ENCODE measurements around the gene ZNF500. TPM values are rescaled to one million over a fixed set of nuclear protein-coding genes. Genes with fewer than 3 reads are reported as not detected.

Gene ZNF500
- total RNA-seq, 2 donors from 2014 or later: 29.2 to 33.8 TPM

GRCh38 chr16:4749700-4750257 is 17.2 kb downstream of the ZNF500 start:
- no peak for TF ChIP-seq CTCF (IDR thresholded peaks at IDR 0.05)
- TF ChIP-seq POLR2AphosphoS5 (IDR thresholded peaks at IDR 0.05): no peak
- no peak for TF ChIP-seq POLR2A (IDR thresholded peaks at IDR 0.05)
- Histone ChIP-seq H3K36me3 (peaks cover 10 to 20% of the 10 kb centered on the region in 2 donors), H3K4me3 (no peak overlapping the region), H3K4me1 (replicated peaks) (no peaks in the 10 kb centered on the region), H3K9me3 (no peaks in the 10 kb centered on the region), H3K27ac (no peak overlapping the region), H3K27me3 (replicated peaks; ENCODE audit: insufficient read depth) (no peaks in the 10 kb centered on the region)
- 85% methylated on average over 10 of the region's 10 CpGs for WGBS
- no peak for DNase-seq (ENCODE audit: low spot score)
- intact Hi-C loops (cut with DNase I): no loop called here

DNA sequence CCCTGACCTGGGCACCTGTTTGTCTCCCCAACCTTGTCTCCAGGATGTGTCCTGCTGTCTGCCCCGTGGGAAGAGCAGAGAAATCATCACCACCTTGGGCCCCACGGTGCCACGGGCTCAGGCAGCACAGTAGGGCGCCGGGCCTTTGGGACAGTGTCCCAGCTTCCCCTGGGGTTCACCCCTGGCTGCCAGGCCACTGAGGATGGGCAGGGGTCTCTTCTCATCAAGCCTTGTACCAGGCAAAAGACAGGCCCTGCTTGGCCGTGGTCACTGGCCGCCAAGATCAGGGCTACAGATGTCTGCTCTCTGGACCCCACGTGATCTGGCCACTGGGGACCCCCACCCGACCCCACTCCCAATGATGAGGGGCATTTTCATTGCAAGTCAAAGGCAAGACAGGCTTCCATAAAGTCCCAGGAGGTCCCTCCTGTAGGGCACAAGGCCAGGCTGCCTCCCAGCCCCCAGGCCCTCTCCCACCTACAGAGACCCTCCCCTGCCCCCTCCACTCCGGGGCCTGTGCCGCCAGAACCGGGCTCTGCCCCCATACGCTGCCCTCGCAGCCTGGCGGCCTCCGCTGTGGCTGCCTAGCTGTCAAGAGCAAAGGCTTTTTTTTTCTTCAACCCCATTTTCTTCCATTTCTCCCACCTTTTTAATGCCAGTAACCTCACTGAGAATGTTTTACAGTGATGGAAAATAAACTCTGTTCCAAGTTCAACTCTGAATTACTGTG is 18.1 kb downstream of the ZNF500 start:
- no peaks in the 10 kb centered on the region for H3K9me3 ChIP-seq
- H3K27me3 ChIP-seq (replicated peaks; ENCODE audit: insufficient read depth): no peaks in the 10 kb centered on the region
- peaks cover 10 to 20% of the 10 kb centered on the region in 2 donors for H3K36me3 ChIP-seq
- H3K4me3 ChIP-seq: no peak overlapping the region
- H3K4me1 ChIP-seq (replicated peaks): no peaks in the 10 kb centered on the region
- no peak overlapping the region for H3K27ac ChIP-seq
- intact Hi-C loops (cut with DNase I): no loop called here
- 92% methylated on average over 16 of the region's 16 CpGs for WGBS
- DNase-seq (ENCODE audit: low spot score): no peak
- TF ChIP-seq CTCF (IDR thresholded peaks at IDR 0.05) (no peak), POLR2AphosphoS5 (IDR thresholded peaks at IDR 0.05) (no peak), POLR2A (IDR thresholded peaks at IDR 0.05) (no peak)

DNA sequence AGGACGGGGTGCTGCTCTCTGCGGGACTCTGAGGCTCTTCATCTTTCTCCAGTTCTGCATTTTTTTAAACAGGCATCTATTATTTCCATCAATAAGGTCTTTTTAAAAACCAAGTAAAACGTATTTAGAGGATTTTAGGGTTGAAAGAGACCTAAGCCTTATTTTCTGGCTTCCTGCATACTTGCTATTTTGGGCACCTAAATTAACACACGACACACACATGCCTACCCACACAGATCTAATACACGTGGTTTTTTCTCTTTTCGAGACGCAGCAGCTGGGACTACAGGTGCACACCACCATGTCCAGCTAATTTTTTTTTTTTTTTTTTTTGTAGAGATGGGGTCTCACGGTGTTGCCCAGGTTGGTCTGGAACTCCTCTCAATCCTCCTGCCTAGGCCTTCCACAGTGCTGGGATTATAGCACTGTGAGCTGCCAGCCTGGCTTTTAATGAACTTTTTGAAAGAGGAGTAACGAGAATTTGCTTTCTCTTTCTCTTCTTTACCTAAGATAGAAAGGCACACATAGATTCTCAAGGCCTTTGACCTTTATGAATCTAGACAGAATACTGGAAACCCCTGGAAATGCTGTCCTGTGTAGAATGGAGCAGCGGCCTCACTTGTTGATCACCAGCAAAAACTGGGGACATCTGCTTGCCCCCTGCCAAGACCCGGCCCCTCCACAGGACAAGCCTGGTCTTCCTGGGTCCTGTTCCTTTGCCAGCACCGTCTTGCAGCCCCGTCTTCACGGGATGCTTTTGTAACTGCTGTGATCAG is 18.9 kb downstream of the ZNF500 start:
- H3K27ac ChIP-seq: no peak overlapping the region
- 74% methylated on average over 14 of the region's 14 CpGs for WGBS
- H3K27me3 ChIP-seq (replicated peaks; ENCODE audit: insufficient read depth): no peaks in the 10 kb centered on the region
- H3K4me3 ChIP-seq: no peak overlapping the region
- TF ChIP-seq POLR2AphosphoS5 (IDR thresholded peaks at IDR 0.05): no peak
- no peak for TF ChIP-seq POLR2A (IDR thresholded peaks at IDR 0.05)
- no peak for TF ChIP-seq CTCF (IDR thresholded peaks at IDR 0.05)
- intact Hi-C loops (cut with DNase I): no loop called here
- no peak for DNase-seq (ENCODE audit: low spot score)
- H3K36me3 ChIP-seq: peaks cover 10 to 19% of the 10 kb centered on the region in 2 donors
- no peaks in the 10 kb centered on the region for H3K9me3 ChIP-seq
- H3K4me1 ChIP-seq (replicated peaks): no peaks in the 10 kb centered on the region

GRCh38 chr16:4746991-4747574 is 19.9 kb downstream of the ZNF500 start:
- Histone ChIP-seq H3K27me3 (replicated peaks; ENCODE audit: insufficient read depth) (no peaks in the 10 kb centered on the region), H3K4me3 (no peak overlapping the region), H3K36me3 (peaks cover 3 to 9% of the 10 kb centered on the region in 2 donors), H3K9me3 (no peaks in the 10 kb centered on the region), H3K4me1 (replicated peaks) (no peaks in the 10 kb centered on the region), H3K27ac (peak overlapping the region; percentile 28 to 58)
- TF ChIP-seq POLR2AphosphoS5 (IDR thresholded peaks at IDR 0.05): no peak
- no peak for TF ChIP-seq CTCF (IDR thresholded peaks at IDR 0.05)
- no peak for TF ChIP-seq POLR2A (IDR thresholded peaks at IDR 0.05)
- WGBS: 23% methylated on average over 15 of the region's 15 CpGs
- DNase-seq (ENCODE audit: low spot score): no peak
- intact Hi-C loops (cut with DNase I): no loop called here

Data from prostate gland (tissue), 2 donors.